Urinary bladder (tissue), 4 donors: ENCODE results near the gene FAM89B. TPM values are rescaled to one million over a fixed set of nuclear protein-coding genes. Genes with fewer than 3 reads are reported as not detected.

Experiments
- DNase-seq: peaks from one replicate; pipeline ENCODE4 v3.0.0-alpha.2; 2015; ENCODE audit errors: extremely low spot score
- H3K27ac ChIP-seq: one replicate; pipeline ENCODE4 v1.5.1; 2013; ENCODE audit warnings: low read depth, mild to moderate bottlenecking, moderate library complexity
- H3K36me3 ChIP-seq: one replicate; pipeline ENCODE4 v1.6.1; 2013; ENCODE audit warnings: mild to moderate bottlenecking, moderate library complexity; ENCODE audit not compliant: insufficient read depth
- H3K4me1 ChIP-seq: one replicate; pipeline ENCODE4 v1.6.1; 2013; ENCODE audit warnings: mild to moderate bottlenecking, moderate library complexity; ENCODE audit not compliant: insufficient read depth
- H3K4me3 ChIP-seq: one replicate; pipeline ENCODE4 v1.5.1; 2013; ENCODE audit warnings: low read depth, low read length
- WGBS: extraction: QIAGEN DNeasy Blood & Tissue Kit; methylation state at CpG from one replicate; pipeline ENCODE4 v1.1.7; 2013; 5-methylcytosine and 5-hydroxymethylcytosine counted together
- polyA plus RNA-seq: library from polyadenylated mRNA; stranded (reverse); fragments of 200-250 nt; gene quantifications from one replicate; pipeline ENCODE4 v1.2.3, GENCODE V29; 2013
- total RNA-seq: library from RNA; depleted of rRNA; stranded (reverse); fragments of >200 nt; gene quantifications from one replicate; pipeline ENCODE4 v1.2.3, GENCODE V29; 2014
- donor health status: healthy with polysubstance abuse.
- donor health status: healthy.

FAM89B gene
- total and polyA plus RNA-seq, 2 donors: 10.9 to 82.7 TPM

GRCh38 chr11:65569164-65569972 is 3.0 kb upstream of the FAM89B start:
- Histone ChIP-seq H3K4me3 (peak overlapping the region; percentile 78), H3K36me3 (no peaks in the 10 kb centered on the region), H3K27ac (peak overlapping the region; percentile 92), H3K4me1 (no peaks in the 10 kb centered on the region)
- DNase-seq: no peak
- 8% methylated on average over 28 of the region's 28 CpGs for WGBS

GRCh38 chr11:65569973-65570918 is 2.1 kb upstream of the FAM89B start, which contains the start of gene ZNRD2:
TSS of gene ZNRD2 (plus strand) at chr11:65570477. CDS start at chr11:65570492, 15 bp downstream.
- H3K27ac ChIP-seq: peak within 1 kb of the TSS; percentile 92
- no peaks in the 10 kb centered on the region for H3K36me3 ChIP-seq
- peak; percentile 93 for DNase-seq
- H3K4me3 ChIP-seq: peak within 1 kb of the TSS; percentile 78
- WGBS: under 1% methylated on average over 89 of the region's 89 CpGs
- H3K4me1 ChIP-seq: no peaks in the 10 kb centered on the region

GRCh38 chr11:65571420-65571819 is 918 bp upstream of the FAM89B start:
- Histone ChIP-seq H3K4me3 (no peak overlapping the region), H3K27ac (no peak overlapping the region), H3K4me1 (no peaks in the 10 kb centered on the region), H3K36me3 (no peaks in the 10 kb centered on the region)
- no peak for DNase-seq
- 78% methylated on average over 9 of the region's 9 CpGs for WGBS

GRCh38 chr11:65571940-65572339 is 398 bp upstream of the FAM89B start:
- 5% methylated on average over 11 of the region's 11 CpGs for WGBS
- no peaks in the 10 kb centered on the region for H3K4me1 ChIP-seq
- peak overlapping the region; percentile 81 for H3K4me3 ChIP-seq
- no peaks in the 10 kb centered on the region for H3K36me3 ChIP-seq
- DNase-seq: no peak
- no peak overlapping the region for H3K27ac ChIP-seq

GRCh38 chr11:65573391-65574079 is 1.2 kb downstream of the FAM89B start:
- Histone ChIP-seq H3K4me3 (peak overlapping the region; percentile 81), H3K36me3 (no peaks in the 10 kb centered on the region), H3K4me1 (no peaks in the 10 kb centered on the region), H3K27ac (peak overlapping the region; percentile 63)
- DNase-seq: no peak
- 26% methylated on average over 22 of the region's 22 CpGs for WGBS

GRCh38 chr11:65574109-65574810 is 1.9 kb downstream of the FAM89B start:
- peak overlapping the region; percentile 79 for H3K27ac ChIP-seq
- under 1% methylated on average over 67 of the region's 67 CpGs for WGBS
- DNase-seq: no peak
- H3K4me3 ChIP-seq: peak overlapping the region; percentile 81
- no peaks in the 10 kb centered on the region for H3K4me1 ChIP-seq
- H3K36me3 ChIP-seq: no peaks in the 10 kb centered on the region

- 19% methylated on average over 28 of the region's 28 CpGs for WGBS
- DNase-seq: no peak
- Histone ChIP-seq H3K4me3 (peak overlapping the region; percentile 84), H3K36me3 (no peaks in the 10 kb centered on the region), H3K4me1 (no peaks in the 10 kb centered on the region), H3K27ac (peak overlapping the region; percentile 80)
These were observed 2.7 kb downstream of the FAM89B start for GRCh38 chr11:65574811-65575567.

- WGBS: under 1% methylated on average over 69 of the region's 69 CpGs
- H3K4me1 ChIP-seq: no peaks in the 10 kb centered on the region
- no peak for DNase-seq
- peak within 1 kb of the TSS; percentile 87 for H3K27ac ChIP-seq
- H3K36me3 ChIP-seq: no peaks in the 10 kb centered on the region
- peak within 1 kb of the TSS; percentile 84 for H3K4me3 ChIP-seq
These were observed 3.4 kb downstream of the FAM89B start, which contains the start of gene EHBP1L1 for GRCh38 chr11:65575568-65576231. TSS of gene EHBP1L1 (plus strand) at chr11:65576053. CDS start at chr11:65576303, 250 bp downstream.

- H3K4me3 ChIP-seq: peak overlapping the region; percentile 84
- H3K4me1 ChIP-seq: no peaks in the 10 kb centered on the region
- no peak for DNase-seq
- WGBS: 3% methylated on average over 26 of the region's 26 CpGs
- H3K36me3 ChIP-seq: no peaks in the 10 kb centered on the region
- H3K27ac ChIP-seq: peak overlapping the region; percentile 87
These were observed 4.0 kb downstream of the FAM89B start for GRCh38 chr11:65576232-65576866.

- H3K4me1 ChIP-seq: no peaks in the 10 kb centered on the region
These were observed 4.8 kb downstream of the FAM89B start for GRCh38 chr11:65576867-65577755.

GRCh38 chr11:65577756-65578109 is 5.4 kb downstream of the FAM89B start:
- Histone ChIP-seq H3K27ac (peak overlapping the region; percentile 12), H3K4me3 (peak overlapping the region; percentile 84), H3K4me1 (no peaks in the 10 kb centered on the region), H3K36me3 (no peaks in the 10 kb centered on the region)
- DNase-seq: no peak
- WGBS: 32% methylated on average over 8 of the region's 8 CpGs

More at GRCh38 chr11:65576867-65577755, 4.8 kb downstream of the FAM89B start:
- Histone ChIP-seq H3K27ac (peak overlapping the region; percentile 87), H3K36me3 (no peaks in the 10 kb centered on the region), H3K4me3 (peak overlapping the region; percentile 84)
- DNase-seq: no peak
- 18% methylated on average over 18 of the region's 18 CpGs for WGBS
